Activated T-helper 1 cell treated with anti-CD3 and anti-CD28 coated beads, Interleukin-12 subunit alpha, Interleukin-12 subunit beta, Interleukin-2, Interleukin-4 antibody, amounts not matched to agents 30 ng/mL and 10 ng/mL and 1 ng/mL, durations not matched to agents 14 hours and 24 hours and 36 hours (primary cell): Measurements from ENCODE around the gene RSBN1. TPM values are rescaled to one million over a fixed set of nuclear protein-coding genes. Genes with fewer than 3 reads are reported as not detected.
"Not testable (repeated sequence)": the region's sequence is repeated elsewhere in the genome, so short reads cannot be mapped to it uniquely, and the experiment has no call there.

Experiments used
- DNase-seq: peaks from one replicate; pipeline ENCODE4 v3.0.0; 2021; ENCODE audit warnings: low spot score
- H3K27ac Mint-ChIP-seq: one replicate; pipeline ENCODE4 v1.8.0; 2021; ENCODE audit warnings: mild to moderate bottlenecking, mixed read lengths
- H3K27me3 Mint-ChIP-seq: one replicate; pipeline ENCODE4 v1.8.0; 2022; ENCODE audit warnings: mild to moderate bottlenecking, moderate library complexity, mixed read lengths; ENCODE audit not compliant: insufficient read depth
- H3K36me3 Mint-ChIP-seq: one replicate; pipeline ENCODE4 v1.8.0; 2021; ENCODE audit warnings: low read depth, mixed read lengths
- H3K4me1 Mint-ChIP-seq: one replicate; pipeline ENCODE4 v1.8.0; 2021; ENCODE audit warnings: low read depth, mixed read lengths
- H3K4me3 Mint-ChIP-seq: one replicate; pipeline ENCODE4 v1.8.0; 2021; ENCODE audit warnings: mild to moderate bottlenecking, moderate library complexity, mixed read lengths
- H3K9me3 Mint-ChIP-seq: one replicate; pipeline ENCODE4 v1.8.0; 2021; ENCODE audit warnings: mixed read lengths
- intact Hi-C: fragments of 100-400 bp; cut with micrococcal nuclease; formaldehyde crosslinking; loops from one replicate; pipeline ENCODE4 v1.15.1; 2024
- total RNA-seq: library from RNA; stranded (reverse); gene quantifications from 2 replicates; pipeline ENCODE4 v1.2.3, GENCODE V29; 2022

RSBN1 gene
- total RNA-seq, 1 donor from 2014 or later = 18.4 TPM

DNA sequence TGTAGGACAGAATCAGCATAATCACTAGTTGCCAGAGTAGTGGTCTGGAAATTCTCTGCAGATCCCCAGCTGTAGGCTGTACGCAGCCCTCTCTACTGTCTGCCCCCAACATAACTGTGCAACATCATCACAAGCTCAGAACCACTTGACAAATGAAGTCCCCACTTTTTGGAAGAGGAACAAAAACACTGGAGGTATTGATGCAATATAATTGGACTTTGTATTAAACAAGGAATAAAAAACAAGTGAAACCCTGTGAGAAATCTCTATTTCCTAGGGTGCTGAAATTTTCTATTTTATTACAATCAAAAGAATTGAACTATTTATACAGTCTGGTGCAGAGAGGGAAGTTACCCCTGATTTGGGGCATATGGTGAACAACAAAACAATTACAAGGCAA is 68.2 kb downstream of the RSBN1 start:
- intact Hi-C loops = loop anchor here (5.0 kb wide), 1 partner anchor 38 kb away; no protein-coding TSS in a partner anchor

DNA sequence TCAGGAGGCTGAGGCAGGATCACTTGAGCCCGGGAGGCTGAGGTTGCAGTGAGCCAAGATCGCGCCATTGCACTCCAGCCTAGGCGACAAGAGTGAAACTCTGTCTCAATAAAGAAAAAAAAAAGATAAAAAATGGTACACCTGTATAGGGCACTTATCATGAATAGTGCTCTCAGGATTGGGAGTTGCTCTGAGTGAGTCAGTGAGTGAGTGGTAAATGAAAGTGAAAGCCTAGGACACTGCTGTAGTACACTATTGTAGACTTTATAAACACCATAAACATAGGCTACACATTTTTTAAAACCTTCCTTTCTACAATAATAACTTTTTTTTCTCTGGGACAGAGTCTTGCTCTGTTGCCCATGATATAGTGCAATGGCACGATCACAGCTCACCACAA is 69.8 kb downstream of the RSBN1 start:
- Mint-ChIP-seq H3K27me3 (no peaks in the 10 kb centered on the region), H3K36me3 (peaks cover 15% of the 10 kb centered on the region), H3K4me3 (peak overlapping the region; percentile 16), H3K4me1 (peaks cover 21% of the 10 kb centered on the region), H3K9me3 (no peaks in the 10 kb centered on the region), H3K27ac (peak overlapping the region; percentile 14)
- no peak for DNase-seq
- intact Hi-C loops = loop anchor here (5.0 kb wide), 1 partner anchor 40 kb away; no protein-coding TSS in a partner anchor

More for the DNA sequence above, 68.2 kb downstream of the RSBN1 start:
- H3K27ac Mint-ChIP-seq = no peak overlapping the region
- H3K36me3 Mint-ChIP-seq = peaks cover 19% of the 10 kb centered on the region
- DNase-seq = no peak
- no peaks in the 10 kb centered on the region for H3K27me3 Mint-ChIP-seq
- no peak overlapping the region for H3K4me3 Mint-ChIP-seq
- H3K9me3 Mint-ChIP-seq = no peaks in the 10 kb centered on the region
- H3K4me1 Mint-ChIP-seq = peaks cover 21% of the 10 kb centered on the region

DNA sequence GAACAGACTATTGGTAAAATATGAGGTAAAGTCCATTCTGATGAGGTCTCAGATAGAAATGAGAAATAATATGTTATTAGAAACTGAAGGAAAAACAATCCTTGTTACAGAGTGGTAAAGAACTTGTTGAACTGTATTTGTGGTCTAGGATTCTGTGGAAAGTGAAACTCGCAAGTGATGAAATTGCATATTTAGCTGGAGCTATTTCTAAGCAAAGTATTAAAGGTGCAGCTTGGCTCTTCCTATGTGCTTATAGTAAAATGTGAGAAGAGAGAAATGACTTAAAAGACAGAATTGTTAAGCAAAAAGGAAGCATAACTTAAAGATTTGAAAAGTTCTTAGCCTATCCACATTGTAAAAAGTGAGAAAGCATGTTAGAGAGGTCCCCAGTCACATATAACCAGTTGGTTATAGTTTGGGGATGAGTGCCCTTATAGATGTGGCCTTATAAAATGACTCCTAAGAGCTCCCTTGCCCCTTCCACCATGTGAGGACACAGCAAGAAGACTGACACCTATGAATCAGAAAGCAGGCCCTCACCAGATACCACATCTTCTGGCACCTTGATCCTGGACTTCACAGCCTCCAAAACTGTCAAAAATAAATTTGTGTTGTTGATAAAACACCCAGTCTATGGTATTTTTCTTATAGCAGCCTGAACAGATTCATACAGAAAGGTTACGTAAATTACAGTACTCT is 77.8 kb downstream of the RSBN1 start:
- Mint-ChIP-seq H3K27ac (no peak overlapping the region), H3K36me3 (peaks cover 25% of the 10 kb centered on the region), H3K27me3 (no peaks in the 10 kb centered on the region), H3K9me3 (no peaks in the 10 kb centered on the region), H3K4me3 (no peak overlapping the region), H3K4me1 (peaks cover 17% of the 10 kb centered on the region)
- intact Hi-C loops = loop anchor here (5.0 kb wide), 1 partner anchor 138 kb away; the partner anchor contains the start of gene PTPN22
- DNase-seq = no peak

DNA sequence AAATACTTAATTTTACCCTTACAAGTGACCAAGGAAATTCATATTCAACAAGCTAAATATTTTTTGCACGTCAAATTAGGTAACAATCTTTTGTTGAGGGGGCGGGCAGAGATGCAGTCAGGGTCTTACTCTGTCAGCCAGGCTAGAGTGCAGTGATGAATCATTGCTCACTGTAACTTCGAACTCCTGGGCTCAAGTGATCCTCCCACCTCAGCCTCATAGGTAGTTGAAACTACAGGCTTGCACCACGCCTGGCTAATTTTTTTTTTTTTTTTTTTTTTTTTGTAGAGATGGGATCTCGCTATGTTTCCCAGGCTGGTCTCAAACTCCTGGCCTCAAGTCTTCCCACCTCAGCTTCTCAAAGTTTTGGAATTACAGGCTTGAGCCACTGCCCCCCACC is 79.5 kb downstream of the RSBN1 start:
- Mint-ChIP-seq H3K27me3 (no peaks in the 10 kb centered on the region), H3K4me3 (no peak overlapping the region), H3K27ac (no peak overlapping the region), H3K9me3 (no peaks in the 10 kb centered on the region), H3K36me3 (peaks cover 34% of the 10 kb centered on the region), H3K4me1 (peaks cover 17% of the 10 kb centered on the region)
- intact Hi-C loops = loop anchor here (5.0 kb wide), 1 partner anchor 139 kb away; the partner anchor contains the start of gene PTPN22
- DNase-seq = no peak

DNA sequence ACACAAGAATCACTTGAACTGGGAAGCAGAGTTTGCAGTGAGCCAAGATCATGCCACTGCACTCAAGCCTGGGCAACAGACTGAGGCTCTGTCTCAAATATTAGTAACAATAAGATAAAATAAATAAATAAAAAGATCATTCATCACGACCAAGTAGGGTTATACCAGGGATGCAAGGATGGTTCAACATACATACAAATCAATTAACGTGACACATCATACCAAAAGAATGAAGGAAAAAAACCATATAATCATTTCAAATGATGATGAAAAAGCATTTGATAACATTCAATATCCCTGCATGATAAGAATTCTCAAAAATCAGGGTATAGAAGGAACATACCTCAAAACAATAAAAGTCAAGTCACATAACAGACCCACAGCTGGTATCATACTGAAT is 91.3 kb downstream of the RSBN1 start:
- H3K36me3 Mint-ChIP-seq = peaks cover 50% of the 10 kb centered on the region
- intact Hi-C loops = no loop called here

DNA sequence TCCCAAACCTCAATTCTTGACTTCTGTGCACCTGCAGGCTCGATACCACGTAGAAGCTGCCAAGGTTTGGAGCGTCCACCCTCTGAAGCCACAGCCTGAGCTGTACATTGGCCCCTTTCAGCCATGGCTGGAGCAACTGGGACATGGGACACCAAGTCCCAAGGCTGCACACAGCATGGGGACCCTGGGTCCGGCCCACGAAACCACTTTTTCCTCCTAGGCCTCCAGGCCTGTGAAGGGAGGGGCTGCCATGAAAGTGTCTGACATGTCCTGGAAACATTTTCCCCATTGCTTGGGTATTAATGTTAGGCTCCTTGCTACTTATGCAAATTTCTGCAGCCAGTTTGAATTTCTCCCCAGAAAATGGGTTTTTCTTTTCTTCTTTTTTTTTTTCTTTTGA is 93.7 kb downstream of the RSBN1 start:
- H3K27ac Mint-ChIP-seq, intact Hi-C loops, H3K27me3 Mint-ChIP-seq, H3K4me3 Mint-ChIP-seq, H3K4me1 Mint-ChIP-seq, DNase-seq: not testable (repeated sequence)
- H3K36me3 Mint-ChIP-seq = peaks cover 47% of the 10 kb centered on the region
- H3K9me3 Mint-ChIP-seq = peaks cover 31% of the 10 kb centered on the region

More for the DNA sequence above, 91.3 kb downstream of the RSBN1 start:
- DNase-seq = no peak
- no peak overlapping the region for H3K4me3 Mint-ChIP-seq
- H3K27ac Mint-ChIP-seq = no peak overlapping the region
- H3K4me1 Mint-ChIP-seq = no peaks in the 10 kb centered on the region
- H3K9me3 Mint-ChIP-seq = peaks cover 31% of the 10 kb centered on the region
- H3K27me3 Mint-ChIP-seq = no peaks in the 10 kb centered on the region

DNA sequence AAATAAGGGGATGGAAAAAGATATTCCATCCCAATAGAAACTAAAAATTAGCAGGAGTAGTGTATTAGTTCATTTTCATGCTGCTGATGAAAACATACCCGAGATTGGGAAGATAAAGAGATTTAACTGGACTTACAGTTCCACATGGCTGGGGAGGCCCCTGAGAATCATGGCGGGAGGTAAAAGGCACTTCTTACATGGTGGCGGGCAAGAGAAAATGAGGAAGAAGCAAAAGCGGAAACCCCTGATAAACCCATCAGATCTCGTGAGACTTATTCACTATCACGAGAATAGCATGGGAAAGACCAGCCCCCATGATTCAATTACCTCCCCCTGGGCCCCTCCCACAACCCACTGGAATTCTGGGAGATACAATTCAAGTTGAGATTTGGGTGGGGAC is 94.8 kb downstream of the RSBN1 start:
- DNase-seq, H3K4me1 Mint-ChIP-seq, H3K27ac Mint-ChIP-seq, intact Hi-C loops, H3K27me3 Mint-ChIP-seq, H3K4me3 Mint-ChIP-seq: not testable (repeated sequence)
- Mint-ChIP-seq H3K9me3 (peaks cover 31% of the 10 kb centered on the region), H3K36me3 (peaks cover 46% of the 10 kb centered on the region)

DNA sequence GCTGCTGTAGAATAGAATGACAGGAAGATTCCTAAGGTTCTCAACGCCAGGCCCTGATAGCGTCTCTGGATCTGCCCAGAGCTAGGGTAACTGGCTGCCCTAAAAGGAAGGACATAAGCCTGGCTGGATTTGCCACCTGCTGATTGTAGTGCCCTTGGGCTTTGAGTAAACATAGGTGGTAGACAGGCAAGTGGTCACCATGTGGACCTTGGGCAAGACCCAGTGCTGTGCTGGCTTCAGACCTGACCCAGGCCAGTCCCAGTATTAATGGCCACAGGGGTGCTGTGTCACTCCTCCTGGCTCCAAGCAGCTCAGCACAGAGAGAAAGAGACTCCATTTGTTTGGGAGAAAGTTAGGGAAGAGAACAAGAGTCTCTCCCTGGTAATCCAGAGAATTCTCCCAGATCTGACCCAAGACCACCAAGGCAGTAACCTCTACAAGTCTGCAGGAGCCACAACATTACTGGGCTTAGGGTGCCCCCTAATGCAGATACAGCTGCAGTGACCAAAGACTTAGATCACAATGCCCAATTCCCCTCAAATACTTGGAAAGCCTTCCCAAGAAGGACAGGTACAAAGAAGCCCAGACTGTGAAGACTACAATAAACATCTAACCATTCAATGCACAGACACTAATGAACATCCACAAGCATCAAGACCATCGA is 97.5 kb downstream of the RSBN1 start:
- peaks cover 39% of the 10 kb centered on the region for H3K36me3 Mint-ChIP-seq
- no peaks in the 10 kb centered on the region for H3K4me1 Mint-ChIP-seq
- H3K27ac Mint-ChIP-seq = no peak overlapping the region
- DNase-seq = no peak
- intact Hi-C loops = no loop called here
- H3K4me3 Mint-ChIP-seq = no peak overlapping the region
- H3K27me3 Mint-ChIP-seq = no peaks in the 10 kb centered on the region
- peaks cover 19% of the 10 kb centered on the region for H3K9me3 Mint-ChIP-seq

Other genes with a start within 250 kb of the RSBN1 start
- gene PHTF1, start 53.0 kb downstream of the RSBN1 start, total RNA-seq = 14.7 and 16.6 TPM in 2 replicates
- gene PTPN22, start 59.2 kb upstream of the RSBN1 start, total RNA-seq = 66.2 and 66.7 TPM in 2 replicates
- 0.67 and 0.69 TPM in 2 replicates for gene BCL2L15, start 75.1 kb upstream of the RSBN1 start, total RNA-seq
- gene AP4B1, start 92.3 kb upstream of the RSBN1 start, total RNA-seq = 36.3 and 40.9 TPM in 2 replicates
- 20.9 and 21.2 TPM in 2 replicates for gene DCLRE1B, start 92.8 kb upstream of the RSBN1 start, total RNA-seq
- gene HIPK1, start 116.8 kb upstream of the RSBN1 start, total RNA-seq = 100 and 101 TPM in 2 replicates
- 0.10 TPM in 2 replicates for gene OLFML3, start 167.0 kb upstream of the RSBN1 start, total RNA-seq